Mucosa of descending colon (tissue), 3 donors: Measurements from ENCODE around the gene THAP3. TPM values are rescaled to one million over a fixed set of nuclear protein-coding genes. Genes with fewer than 3 reads are reported as not detected.
"Not testable (repeated sequence)": the region's sequence is repeated elsewhere in the genome, so short reads cannot be mapped to it uniquely, and the experiment has no call there.

Experiments
- ATAC-seq: fragments of 200-7000 bp; cut with Tn5 transposase; one replicate; pipeline ENCODE4 v1.9.1; 2020; ENCODE audit warnings: mild to moderate bottlenecking, moderate library complexity
- DNase-seq, 3 donors: peaks; one replicate each; pipeline ENCODE4 v3.0.0-alpha.2; 2020
- H3K36me3 ChIP-seq: fragments of 200-600 bp; one replicate; pipeline ENCODE4 v1.8.0; 2021; ENCODE audit warnings: low read depth, mild to moderate bottlenecking
- H3K4me1 ChIP-seq: fragments of 200-600 bp; one replicate; pipeline ENCODE4 v1.8.0; 2021; ENCODE audit warnings: low read depth, mild to moderate bottlenecking
- H3K4me3 ChIP-seq: fragments of 200-600 bp; one replicate; pipeline ENCODE4 v1.8.0; 2021; ENCODE audit warnings: mild to moderate bottlenecking
- H3K9me3 ChIP-seq: fragments of 200-600 bp; one replicate; pipeline ENCODE4 v1.8.0; 2021; ENCODE audit warnings: mild to moderate bottlenecking
- CTCF ChIP-seq: fragments of 200-600 bp; IDR thresholded peaks from one replicate; pipeline ENCODE4 v1.8.0; 2022; ENCODE audit warnings: antibody characterized with exemption, mild to moderate bottlenecking
- intact Hi-C, 2 donors: fragments of 100-400 bp; cut with DNase I in 1 of 2; cut with micrococcal nuclease in 1 of 2; formaldehyde crosslinking; loops; one replicate each; pipeline versions ENCODE4 v1.11.0 to v1.11.1; 2022; cut with DNase I, micrococcal nuclease
- total RNA-seq, 3 donors: library from RNA; stranded (reverse); fragmentation: NEBNext Ultra II Directional in 2 of 3; extraction: Animal tissue kit (Norgen Biotek cat#: 25700) in 2 of 3; gene quantifications; one replicate each; pipeline versions ENCODE4 v1.2.1 to v1.2.4, GENCODE V29; 2021 to 2023
- donor health status: DM: no; HTN: no; CAD: no; lungs with moderate emphysema.
- donor health status: DM: no; HTN: no; CAD: no.
- donor health status: DM: no; HTN: yes; CAD: no.

The THAP3 gene
- total RNA-seq, 3 donors from 2014 or later = 8.5 to 19.4 (median 13.7) TPM

GRCh38 chr1:6634371-6635052 lies 9.8 kb downstream of the THAP3 start:
- DNase-seq = peak; percentile 69 to 80 (median 78)
- H3K36me3 ChIP-seq = no peaks in the 10 kb centered on the region
- intact Hi-C loops = no loop called here

GRCh38 chr1:6635161-6635909 lies 10.7 kb downstream of the THAP3 start:
- TF ChIP-seq CTCF = no peak
- no peaks in the 10 kb centered on the region for H3K36me3 ChIP-seq
- DNase-seq = no peak
- ATAC-seq = no peak
- H3K4me1 ChIP-seq = no peaks in the 10 kb centered on the region
- H3K9me3 ChIP-seq = no peaks in the 10 kb centered on the region
- no peak overlapping the region for H3K4me3 ChIP-seq
- intact Hi-C loops = no loop called here

More at GRCh38 chr1:6634371-6635052, 9.8 kb downstream of the THAP3 start:
- ATAC-seq = peak; percentile 87
- Histone ChIP-seq H3K4me3 (no peak overlapping the region), H3K9me3 (no peaks in the 10 kb centered on the region), H3K4me1 (no peaks in the 10 kb centered on the region)
- peak; percentile 18 for TF ChIP-seq CTCF

GRCh38 chr1:6635910-6636760 lies 11.5 kb downstream of the THAP3 start:
- no peak for ATAC-seq

GRCh38 chr1:6636778-6637177 lies 12.1 kb downstream of the THAP3 start:
- H3K36me3 ChIP-seq, ATAC-seq, H3K9me3 ChIP-seq, intact Hi-C loops, H3K4me3 ChIP-seq, DNase-seq, H3K4me1 ChIP-seq: not testable (repeated sequence)

More at GRCh38 chr1:6635910-6636760, 11.5 kb downstream of the THAP3 start:
- Histone ChIP-seq H3K9me3 (no peaks in the 10 kb centered on the region), H3K4me3 (no peak overlapping the region), H3K4me1 (no peaks in the 10 kb centered on the region), H3K36me3 (no peaks in the 10 kb centered on the region)
- TF ChIP-seq CTCF = no peak
- intact Hi-C loops = no loop called here
- DNase-seq = no peak

- H3K4me3 ChIP-seq = no peak overlapping the region
- H3K4me1 ChIP-seq = no peaks in the 10 kb centered on the region
- TF ChIP-seq CTCF = no peak
- H3K36me3 ChIP-seq = no peaks in the 10 kb centered on the region
- no peak for DNase-seq
- H3K9me3 ChIP-seq = no peaks in the 10 kb centered on the region
- ATAC-seq = no peak
- intact Hi-C loops = no loop called here
Observed at GRCh38 chr1:6637770-6638169, 13.1 kb downstream of the THAP3 start.
